NT2/D1 (cell line): ENCODE results near the gene ABCA7.

Experiments
- SUZ12 ChIP-seq: IDR thresholded peaks from 2 replicates; pipeline ENCODE4 v1.6.1; 2011; ENCODE audit not compliant: insufficient read length, insufficient read depth; ENCODE audit errors: extremely low read depth
- YY1 ChIP-seq: IDR thresholded peaks from 2 replicates; pipeline ENCODE4 v1.6.1; 2011; ENCODE audit not compliant: insufficient read length, insufficient read depth

DNA sequence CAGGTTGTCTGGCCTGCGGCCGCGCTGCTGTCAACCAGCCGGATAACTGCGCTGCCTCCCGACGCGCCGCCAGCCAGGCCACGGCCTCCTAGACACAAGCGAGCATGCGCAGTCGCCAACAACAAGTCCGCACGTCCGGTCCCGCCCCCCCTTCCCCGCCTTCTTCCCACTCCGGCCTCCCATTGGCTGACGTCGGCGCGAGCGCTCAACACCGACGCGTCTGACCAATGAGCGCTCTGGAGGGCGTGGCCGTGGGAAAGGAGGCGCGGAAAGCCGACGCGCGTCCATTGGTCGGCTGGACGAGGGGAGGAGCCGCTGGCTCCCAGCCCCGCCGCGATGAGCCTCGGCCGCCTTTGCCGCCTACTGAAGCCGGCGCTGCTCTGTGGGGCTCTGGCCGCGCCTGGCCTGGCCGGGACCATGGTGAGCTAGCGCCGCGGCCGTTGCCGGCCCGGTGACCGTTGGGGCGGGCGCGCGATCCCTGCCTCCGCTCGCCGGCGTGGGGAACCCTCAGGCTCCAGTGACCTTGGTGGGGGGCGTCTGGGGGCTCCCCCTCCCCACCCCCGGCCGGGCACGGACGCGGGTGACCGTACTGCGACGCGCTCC, 63.9 kb downstream of the ABCA7 start, which contains the start of gene GPX4:
- no peak for TF ChIP-seq YY1
- no peak for TF ChIP-seq SUZ12
